HepG2 (cell line): ENCODE results near the gene TRIM28. TPM values are rescaled to one million over a fixed set of nuclear protein-coding genes. Genes with fewer than 3 reads are reported as not detected.
A peak's percentile ranks its signal among the peaks of the same experiment; 100 is the strongest.

Experiments
- DNMT1 ChIP-seq: sonication (generic); formaldehyde crosslinking; IDR thresholded peaks from 2 replicates; pipeline ENCODE4 v1.5.1; 2020; ENCODE audit warnings: mild to moderate bottlenecking, missing genetic modification reagents
- HDAC1 ChIP-seq: sonication (generic); formaldehyde crosslinking; IDR thresholded peaks from 2 replicates; pipeline ENCODE4 v1.5.1; 2020; ENCODE audit warnings: mild to moderate bottlenecking, missing genetic modification reagents
- ZBTB38 ChIP-seq: sonication (generic); formaldehyde crosslinking; IDR thresholded peaks from 2 replicates; pipeline ENCODE4 v1.5.1; 2020; ENCODE audit warnings: mild to moderate bottlenecking, missing genetic modification reagents
- ZNF543 ChIP-seq: sonication (generic); formaldehyde crosslinking; IDR thresholded peaks from 2 replicates; pipeline ENCODE4 v1.4.0; 2020; ENCODE audit warnings: mild to moderate bottlenecking, missing genetic modification reagents
- ZNF777 ChIP-seq: sonication (generic); formaldehyde crosslinking; IDR thresholded peaks from 2 replicates; pipeline ENCODE4 v1.4.0; 2020; ENCODE audit warnings: missing genetic modification reagents
- ZNF839 ChIP-seq: sonication (generic); formaldehyde crosslinking; IDR thresholded peaks from 2 replicates; pipeline ENCODE4 v1.4.0; 2020; ENCODE audit warnings: missing genetic modification reagents, mild to moderate bottlenecking, borderline replicate concordance
- polyA plus RNA-seq, 8 experiments: library from polyadenylated mRNA; depleted of rRNA in 3 of 8; stranded (reverse) in 7 of 8; unstranded in 1 of 8; fragments of >200 nt; fragmentation: Illumina TruSeq in 4 of 8; extraction: Trizol in 4 of 8; gene quantifications; 2 replicates each; pipeline versions ENCODE4 v1.2.1 to v1.2.3, GENCODE V29; 2011 to 2016; ENCODE audit warnings: low read depth in 4 of 8, missing spikeins in 1 of 8, mixed read lengths in 1 of 8; ENCODE audit not compliant: insufficient read depth in 1 of 8
- total RNA-seq, 5 experiments: library from RNA; depleted of rRNA; stranded (reverse); fragments of >200 nt; fragmentation: Illumina TruSeq; extraction: Trizol; gene quantifications; 2 replicates each; pipeline ENCODE4 v1.2.3, GENCODE V29; 2016; ENCODE audit warnings: low read depth in 1 of 5
- TF ChIP-seq, protein P1 (sequence below): IDR thresholded peaks from 2 replicates; pipeline ENCODE4 v1.6.1; 2016; ENCODE audit warnings: control low read depth
- TF ChIP-seq, protein P2 (sequence below): IDR thresholded peaks from 2 replicates; pipeline ENCODE4 v1.6.1; 2016; ENCODE audit warnings: missing compliant biosample characterization, missing genetic modification reagents, borderline replicate concordance

TRIM28 gene
- total and polyA plus RNA-seq, 2 of the 13 experiments (the other 11 are each of a cell fraction or from before 2014, with no cell fraction given): 361 to 439 TPM

DNA sequence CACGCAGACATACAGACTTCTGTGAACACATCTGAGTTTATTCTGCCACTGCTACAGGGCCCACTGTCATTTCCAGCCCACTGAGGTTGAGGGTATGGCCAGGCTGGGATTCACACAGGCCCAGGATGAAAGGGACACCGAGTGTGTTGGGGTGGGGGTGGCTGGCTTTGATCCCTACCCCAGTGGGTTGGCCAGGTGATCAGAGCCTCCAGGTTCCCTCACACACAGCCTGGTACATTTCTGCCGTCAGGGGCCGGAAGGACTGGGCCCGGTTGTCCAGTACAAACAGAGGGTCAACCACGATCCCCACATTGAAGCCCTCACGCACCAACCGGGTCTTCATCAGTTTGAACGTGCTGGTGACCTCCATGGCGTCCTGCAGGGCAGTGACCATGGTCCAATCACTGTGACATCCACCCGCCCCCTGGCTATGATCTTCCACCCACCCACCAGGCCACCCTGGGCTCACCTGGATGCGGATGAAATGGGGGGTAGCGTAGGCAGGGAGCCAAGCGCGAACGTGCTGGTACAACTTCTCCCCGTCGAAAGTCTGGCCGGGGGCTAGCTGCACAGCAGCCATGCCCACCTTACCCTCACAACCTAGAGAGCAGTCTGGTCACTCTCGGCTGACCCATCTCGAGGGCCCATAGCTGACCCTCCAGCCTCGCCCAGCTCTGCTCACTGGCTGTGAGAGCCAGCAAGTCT is 45.4 kb upstream of the TRIM28 start (continued):
- TF ChIP-seq, protein P1, sequence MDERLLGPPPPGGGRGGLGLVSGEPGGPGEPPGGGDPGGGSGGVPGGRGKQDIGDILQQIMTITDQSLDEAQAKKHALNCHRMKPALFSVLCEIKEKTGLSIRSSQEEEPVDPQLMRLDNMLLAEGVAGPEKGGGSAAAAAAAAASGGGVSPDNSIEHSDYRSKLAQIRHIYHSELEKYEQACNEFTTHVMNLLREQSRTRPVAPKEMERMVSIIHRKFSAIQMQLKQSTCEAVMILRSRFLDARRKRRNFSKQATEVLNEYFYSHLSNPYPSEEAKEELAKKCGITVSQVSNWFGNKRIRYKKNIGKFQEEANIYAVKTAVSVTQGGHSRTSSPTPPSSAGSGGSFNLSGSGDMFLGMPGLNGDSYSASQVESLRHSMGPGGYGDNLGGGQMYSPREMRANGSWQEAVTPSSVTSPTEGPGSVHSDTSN (CRISPR knock-in tag): no peak
- 0 out of 2 replicates have a peak, but pooled peaks have one; percentile 57 for TF ChIP-seq ZNF839
- peak; percentile 75; the same call in 1 of the 2 replicates for TF ChIP-seq ZBTB38
- TF ChIP-seq, protein P2, sequence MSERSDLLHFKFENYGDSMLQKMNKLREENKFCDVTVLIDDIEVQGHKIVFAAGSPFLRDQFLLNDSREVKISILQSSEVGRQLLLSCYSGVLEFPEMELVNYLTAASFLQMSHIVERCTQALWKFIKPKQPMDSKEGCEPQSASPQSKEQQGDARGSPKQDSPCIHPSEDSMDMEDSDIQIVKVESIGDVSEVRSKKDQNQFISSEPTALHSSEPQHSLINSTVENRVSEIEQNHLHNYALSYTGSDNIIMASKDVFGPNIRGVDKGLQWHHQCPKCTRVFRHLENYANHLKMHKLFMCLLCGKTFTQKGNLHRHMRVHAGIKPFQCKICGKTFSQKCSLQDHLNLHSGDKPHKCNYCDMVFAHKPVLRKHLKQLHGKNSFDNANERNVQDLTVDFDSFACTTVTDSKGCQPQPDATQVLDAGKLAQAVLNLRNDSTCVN (CRISPR knock-in tag): 0 out of 2 replicates have a peak, but pooled peaks have one; percentile 45
- peak; percentile 23; the same call in 1 of the 2 replicates for TF ChIP-seq HDAC1 (CRISPR knock-in tag)
- TF ChIP-seq ZNF777 (CRISPR knock-in tag): peak; percentile 46; the same call in 1 of the 2 replicates
- 0 out of 2 replicates have a peak, but pooled peaks have one; percentile 43 for TF ChIP-seq DNMT1 (CRISPR knock-in tag)
- peak; percentile 94 for TF ChIP-seq ZNF543 (CRISPR knock-in tag)
